ENCODE data around the gene DCDC2C. TPM values are rescaled to one million over a fixed set of nuclear protein-coding genes. Genes with fewer than 3 reads are reported as not detected.

The DCDC2C gene
- total RNA-seq, 1 experiment from 2014 or later: not detected

DNA sequence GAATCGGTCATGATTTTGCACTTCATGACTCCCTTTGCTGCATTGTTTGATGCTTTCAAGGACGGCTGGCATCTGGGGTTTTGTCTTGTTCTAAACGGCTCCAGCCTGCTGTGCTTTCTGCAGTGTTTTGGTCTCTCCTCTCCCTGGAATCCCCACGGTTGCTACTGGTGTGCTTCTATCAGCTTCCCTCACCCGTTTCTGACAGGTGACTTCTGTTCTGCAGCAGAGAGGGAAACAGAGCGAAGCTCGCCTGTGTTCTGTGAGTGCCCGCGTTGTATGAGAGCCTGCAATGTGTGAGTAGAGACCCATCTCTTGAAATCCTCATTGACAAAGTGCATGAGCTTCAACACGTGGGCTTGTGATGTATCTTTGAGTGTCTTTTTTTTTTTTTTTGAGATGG lies 102.8 kb downstream of the DCDC2C start:
- H3K9me3 ChIP-seq (ENCODE audit: control insufficient read depth, insufficient read depth, low read depth, low read length): no peaks in the 10 kb centered on the region
- ChIA-PET CTCF (no interaction called here), POLR2A (no interaction called here)
- intact Hi-C loops (cut with micrococcal nuclease; ENCODE audit: unreplicated experiment) (no loop called here), in situ Hi-C loops (cut with HindIII; ENCODE audit: low pct_unique_long_range_greater_than_20kb, low sequenced_read_pairs) (no loop called here)
- BruUV-seq (replicated peaks): no TSS peak
- no peaks in the 10 kb centered on the region; the same call in 1 of the 2 replicates for H3K27me3 ChIP-seq (ENCODE audit: control insufficient read depth, insufficient read depth, low read length)
- H3K27ac ChIP-seq (ENCODE audit: low read length): no peak overlapping the region
- H3K4me3 ChIP-seq (ENCODE audit: low read depth in 2 of 2, low read length in 2 of 2): no peak overlapping the region
- no peaks in the 10 kb centered on the region for H3K36me3 ChIP-seq (ENCODE audit: control insufficient read depth, insufficient read depth, low read length)
- ATAC-seq (no peak), DNase-seq (ENCODE audit: low read depth, low spot score) (no peak)
- TF ChIP-seq, protein P1, sequence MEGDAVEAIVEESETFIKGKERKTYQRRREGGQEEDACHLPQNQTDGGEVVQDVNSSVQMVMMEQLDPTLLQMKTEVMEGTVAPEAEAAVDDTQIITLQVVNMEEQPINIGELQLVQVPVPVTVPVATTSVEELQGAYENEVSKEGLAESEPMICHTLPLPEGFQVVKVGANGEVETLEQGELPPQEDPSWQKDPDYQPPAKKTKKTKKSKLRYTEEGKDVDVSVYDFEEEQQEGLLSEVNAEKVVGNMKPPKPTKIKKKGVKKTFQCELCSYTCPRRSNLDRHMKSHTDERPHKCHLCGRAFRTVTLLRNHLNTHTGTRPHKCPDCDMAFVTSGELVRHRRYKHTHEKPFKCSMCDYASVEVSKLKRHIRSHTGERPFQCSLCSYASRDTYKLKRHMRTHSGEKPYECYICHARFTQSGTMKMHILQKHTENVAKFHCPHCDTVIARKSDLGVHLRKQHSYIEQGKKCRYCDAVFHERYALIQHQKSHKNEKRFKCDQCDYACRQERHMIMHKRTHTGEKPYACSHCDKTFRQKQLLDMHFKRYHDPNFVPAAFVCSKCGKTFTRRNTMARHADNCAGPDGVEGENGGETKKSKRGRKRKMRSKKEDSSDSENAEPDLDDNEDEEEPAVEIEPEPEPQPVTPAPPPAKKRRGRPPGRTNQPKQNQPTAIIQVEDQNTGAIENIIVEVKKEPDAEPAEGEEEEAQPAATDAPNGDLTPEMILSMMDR (IDR thresholded peaks at IDR 0.05): no peak
- TF ChIP-seq, protein P2, sequence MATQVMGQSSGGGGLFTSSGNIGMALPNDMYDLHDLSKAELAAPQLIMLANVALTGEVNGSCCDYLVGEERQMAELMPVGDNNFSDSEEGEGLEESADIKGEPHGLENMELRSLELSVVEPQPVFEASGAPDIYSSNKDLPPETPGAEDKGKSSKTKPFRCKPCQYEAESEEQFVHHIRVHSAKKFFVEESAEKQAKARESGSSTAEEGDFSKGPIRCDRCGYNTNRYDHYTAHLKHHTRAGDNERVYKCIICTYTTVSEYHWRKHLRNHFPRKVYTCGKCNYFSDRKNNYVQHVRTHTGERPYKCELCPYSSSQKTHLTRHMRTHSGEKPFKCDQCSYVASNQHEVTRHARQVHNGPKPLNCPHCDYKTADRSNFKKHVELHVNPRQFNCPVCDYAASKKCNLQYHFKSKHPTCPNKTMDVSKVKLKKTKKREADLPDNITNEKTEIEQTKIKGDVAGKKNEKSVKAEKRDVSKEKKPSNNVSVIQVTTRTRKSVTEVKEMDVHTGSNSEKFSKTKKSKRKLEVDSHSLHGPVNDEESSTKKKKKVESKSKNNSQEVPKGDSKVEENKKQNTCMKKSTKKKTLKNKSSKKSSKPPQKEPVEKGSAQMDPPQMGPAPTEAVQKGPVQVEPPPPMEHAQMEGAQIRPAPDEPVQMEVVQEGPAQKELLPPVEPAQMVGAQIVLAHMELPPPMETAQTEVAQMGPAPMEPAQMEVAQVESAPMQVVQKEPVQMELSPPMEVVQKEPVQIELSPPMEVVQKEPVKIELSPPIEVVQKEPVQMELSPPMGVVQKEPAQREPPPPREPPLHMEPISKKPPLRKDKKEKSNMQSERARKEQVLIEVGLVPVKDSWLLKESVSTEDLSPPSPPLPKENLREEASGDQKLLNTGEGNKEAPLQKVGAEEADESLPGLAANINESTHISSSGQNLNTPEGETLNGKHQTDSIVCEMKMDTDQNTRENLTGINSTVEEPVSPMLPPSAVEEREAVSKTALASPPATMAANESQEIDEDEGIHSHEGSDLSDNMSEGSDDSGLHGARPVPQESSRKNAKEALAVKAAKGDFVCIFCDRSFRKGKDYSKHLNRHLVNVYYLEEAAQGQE (IDR thresholded peaks at IDR 0.05; ENCODE audit: insufficient read depth in 1 of 2, low read depth in 2 of 2, low read length in 1 of 2): no peak
- TF ChIP-seq SIN3A (IDR thresholded peaks at IDR 0.05; ENCODE audit: borderline replicate concordance, insufficient read depth, low read depth, low read length) (no peak), POLR2AphosphoS5 (IDR thresholded peaks at IDR 0.05; ENCODE audit: low read depth, low read length) (no peak), TCF7L2 (IDR thresholded peaks at IDR 0.05; ENCODE audit: low read depth, low read length) (no peak)
- H3K4me1 ChIP-seq (ENCODE audit: control insufficient read depth, insufficient read depth, low read length): no peaks in the 10 kb centered on the region

DNA sequence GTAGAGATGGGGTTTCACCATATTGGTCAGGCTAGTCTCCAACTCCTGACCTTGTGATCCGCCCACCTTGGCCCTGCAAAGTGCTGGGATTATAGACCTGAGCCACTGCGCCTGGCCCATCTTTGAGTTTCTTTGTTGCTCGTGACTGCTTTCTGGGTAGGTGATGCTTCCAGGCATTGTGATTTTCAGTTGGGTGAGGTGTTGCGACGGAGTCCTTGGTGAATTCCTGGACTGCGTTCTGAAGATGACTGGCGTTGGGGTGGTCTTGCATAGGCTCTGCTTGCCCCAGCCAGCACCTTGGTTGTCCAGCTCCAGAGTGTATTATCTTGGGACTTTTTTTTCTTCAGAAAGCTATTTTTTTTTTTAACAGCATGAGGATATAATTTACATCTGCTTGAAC lies 103.4 kb downstream of the DCDC2C start:
- CTCF ChIA-PET: no interaction called here
- DNase-seq (ENCODE audit: low read depth, low spot score) (no peak), ATAC-seq (no peak)
- no peaks in the 10 kb centered on the region for H3K36me3 ChIP-seq (ENCODE audit: control insufficient read depth, insufficient read depth, low read length)
- H3K4me3 ChIP-seq (ENCODE audit: low read depth in 2 of 2, low read length in 2 of 2): no peak overlapping the region
- in situ Hi-C loops (cut with HindIII; ENCODE audit: low pct_unique_long_range_greater_than_20kb, low sequenced_read_pairs) (no loop called here), intact Hi-C loops (cut with micrococcal nuclease; ENCODE audit: unreplicated experiment) (no loop called here)
- no peaks in the 10 kb centered on the region for H3K9me3 ChIP-seq (ENCODE audit: control insufficient read depth, insufficient read depth, low read depth, low read length)
- no peak overlapping the region for H3K27ac ChIP-seq (ENCODE audit: low read length)
- BruUV-seq (replicated peaks): no TSS peak
- POLR2A ChIA-PET: no interaction called here
- H3K4me1 ChIP-seq (ENCODE audit: control insufficient read depth, insufficient read depth, low read length): no peaks in the 10 kb centered on the region
- TF ChIP-seq TCF7L2 (IDR thresholded peaks at IDR 0.05; ENCODE audit: low read depth, low read length) (no peak), SIN3A (IDR thresholded peaks at IDR 0.05; ENCODE audit: borderline replicate concordance, insufficient read depth, low read depth, low read length) (no peak), POLR2AphosphoS5 (IDR thresholded peaks at IDR 0.05; ENCODE audit: low read depth, low read length) (no peak)
- TF ChIP-seq, protein P1 (IDR thresholded peaks at IDR 0.05): no peak
- TF ChIP-seq, protein P2 (IDR thresholded peaks at IDR 0.05; ENCODE audit: insufficient read depth in 1 of 2, low read depth in 2 of 2, low read length in 1 of 2): no peak
- no peaks in the 10 kb centered on the region; the same call in 1 of the 2 replicates for H3K27me3 ChIP-seq (ENCODE audit: control insufficient read depth, insufficient read depth, low read length)

Measured in Panc1 (cell line).